PC-9 (cell line): Measurements from ENCODE around the gene IVD.

ENCODE experiments used
- CTCF ChIP-seq: fragments of 200-600 bp; sonication (generic); conservative IDR thresholded peaks from 2 replicates; pipeline ENCODE4 v1.6.1; 2017; ENCODE audit warnings: mixed run types, antibody characterized with exemption, mild to moderate bottlenecking, moderate library complexity
- EZH2 ChIP-seq: fragments of 200-600 bp; sonication (generic); IDR thresholded peaks from 2 replicates; pipeline ENCODE4 v1.8.0; 2017; ENCODE audit warnings: antibody characterized with exemption, low read depth

- TF ChIP-seq CTCF (no peak), EZH2 (no peak)
These were observed 38.3 kb downstream of the IVD start for GRCh38 chr15:40443846-40444245.
